ENCODE measurements around the gene ALDH6A1. TPM values are rescaled to one million over a fixed set of nuclear protein-coding genes. Genes with fewer than 3 reads are reported as not detected.

ALDH6A1 gene
- total and polyA plus RNA-seq, 2 of the 13 experiments (the other 11 are each of a cell fraction or from before 2014, with no cell fraction given): 26.9 to 49.9 TPM

- TF ChIP-seq ZBTB40 (IDR thresholded peaks at IDR 0.05) (no peak), ZBTB40 (CRISPR knock-in tag; IDR thresholded peaks at IDR 0.05) (no peak; the same call in 1 of the 2 replicates), HNF1A (IDR thresholded peaks at IDR 0.05; ENCODE audit: low read depth) (0 out of 2 replicates have a peak, but pooled peaks have one; percentile 14), HNF1A (CRISPR knock-in tag; IDR thresholded peaks at IDR 0.05; ENCODE audit: borderline replicate concordance) (no peak), ARID3A (IDR thresholded peaks at IDR 0.05; ENCODE audit: low read depth, low read length) (peak; percentile 49; the same call in 1 of the 2 replicates), ZNF670 (CRISPR knock-in tag; IDR thresholded peaks at IDR 0.05; ENCODE audit: borderline replicate concordance) (peak; percentile 70; the same call in 1 of the 2 replicates), CREM (IDR thresholded peaks at IDR 0.05) (peak; percentile 89), CREM (CRISPR knock-in tag; IDR thresholded peaks at IDR 0.05) (no peak), SIX4 (CRISPR knock-in tag; IDR thresholded peaks at IDR 0.05) (peak; percentile 44; the same call in 1 of the 2 replicates), SP1 (IDR thresholded peaks at IDR 0.05) (no peak), SP1 (CRISPR knock-in tag; IDR thresholded peaks at IDR 0.05) (peak; percentile 71), HINFP (CRISPR knock-in tag; IDR thresholded peaks at IDR 0.05; ENCODE audit: low read depth) (peak; percentile 53; the same call in 1 of the 2 replicates)
Measured at GRCh38 chr14:74084277-74085046, at the start of gene ALDH6A1, which contains the start of gene LIN52 (continued).

All from HepG2 (cell line).